Colonic mucosa (tissue), 4 donors: Measurements from ENCODE around the gene PHKA2. TPM values are rescaled to one million over a fixed set of nuclear protein-coding genes. Genes with fewer than 3 reads are reported as not detected.

Experiments
- DNase-seq: peaks from one replicate; pipeline ENCODE4 v3.0.0-alpha.2; 2020
- H3K27ac ChIP-seq: fragments of 200-600 bp; one replicate; pipeline ENCODE4 v1.8.0; 2021
- H3K27me3 ChIP-seq: fragments of 200-600 bp; one replicate; pipeline ENCODE4 v1.8.0; 2021
- H3K36me3 ChIP-seq: fragments of 200-600 bp; one replicate; pipeline ENCODE4 v1.8.0; 2021
- H3K4me1 ChIP-seq: fragments of 200-600 bp; one replicate; pipeline ENCODE4 v1.8.0; 2021; ENCODE audit warnings: mild to moderate bottlenecking
- H3K4me3 ChIP-seq: fragments of 200-600 bp; one replicate; pipeline ENCODE4 v1.8.0; 2021
- H3K9ac ChIP-seq, 2 donors: one replicate each; pipeline ENCODE4 v1.7.0; 2013; ENCODE audit warnings: control low read depth in 2 of 2, low read depth in 2 of 2, low read length in 2 of 2
- H3K9me3 ChIP-seq: fragments of 200-600 bp; one replicate; pipeline ENCODE4 v1.8.0; 2021
- CTCF ChIP-seq: fragments of 200-600 bp; IDR thresholded peaks from one replicate; pipeline ENCODE4 v1.8.0; 2022; ENCODE audit warnings: antibody characterized with exemption, mild to moderate bottlenecking
- intact Hi-C: fragments of 100-400 bp; cut with DNase I; formaldehyde crosslinking; loops from one replicate; pipeline ENCODE4 v1.14.1; 2022
- total RNA-seq, 2 donors: library from RNA; stranded (reverse); fragmentation: NEBNext Ultra II Directional in 1 of 2; extraction: Animal tissue kit (Norgen Biotek cat#: 25700) in 1 of 2; gene quantifications; one replicate each; pipeline ENCODE4 v1.2.1, GENCODE V29; 2021
- donor health status: healthy.
- donor health status: DM: no; HTN: no; CAD: no.
- donor health status: DM: no; HTN: no; CAD: no.

The PHKA2 gene
- 10 to 100 TPM; 22.8 to 38.6 TPM for total RNA-seq

- Histone ChIP-seq H3K4me3 (peak within 1 kb of the TSS; percentile 54), H3K36me3 (no peaks in the 10 kb centered on the region), H3K9me3 (no peaks in the 10 kb centered on the region), H3K27me3 (no peaks in the 10 kb centered on the region), H3K4me1 (no peaks in the 10 kb centered on the region), H3K9ac (peak within 1 kb of the TSS; percentile 77 to 79), H3K27ac (peak within 1 kb of the TSS; percentile 87)
- DNase-seq, result peak; percentile 67
- intact Hi-C loops, result no loop called here
- no peak for TF ChIP-seq CTCF
These were observed at the start of gene PHKA2 for GRCh38 chrX:18983666-18984380. Gene PHKA2, minus strand, starts transcription at chrX:18984114. Its CDS starts 182 bp downstream, at chrX:18983932.

GRCh38 chrX:19030805-19031204 lies 46.9 kb upstream of the PHKA2 start:
- Histone ChIP-seq H3K9me3 (no peaks in the 10 kb centered on the region), H3K36me3 (no peaks in the 10 kb centered on the region), H3K9ac (no peak overlapping the region), H3K27ac (no peak overlapping the region), H3K27me3 (no peaks in the 10 kb centered on the region), H3K4me1 (no peaks in the 10 kb centered on the region), H3K4me3 (no peak overlapping the region)
- TF ChIP-seq CTCF, result no peak
- no peak for DNase-seq
- intact Hi-C loops, result no loop called here

- no peaks in the 10 kb centered on the region for H3K4me1 ChIP-seq
- TF ChIP-seq CTCF, result no peak
- H3K9ac ChIP-seq, result no peak overlapping the region
- no peaks in the 10 kb centered on the region for H3K27me3 ChIP-seq
- DNase-seq, result no peak
- intact Hi-C loops, result no loop called here
- no peak overlapping the region for H3K27ac ChIP-seq
- H3K9me3 ChIP-seq, result no peaks in the 10 kb centered on the region
- H3K36me3 ChIP-seq, result no peaks in the 10 kb centered on the region
- no peak overlapping the region for H3K4me3 ChIP-seq
These were observed 44.6 kb upstream of the PHKA2 start for GRCh38 chrX:19028560-19028959.

GRCh38 chrX:19024366-19024765 lies 40.5 kb upstream of the PHKA2 start:
- intact Hi-C loops, result no loop called here
- H3K27me3 ChIP-seq, result no peaks in the 10 kb centered on the region
- no peak overlapping the region for H3K9ac ChIP-seq
- no peaks in the 10 kb centered on the region for H3K4me1 ChIP-seq
- H3K9me3 ChIP-seq, result no peaks in the 10 kb centered on the region
- TF ChIP-seq CTCF, result no peak
- no peaks in the 10 kb centered on the region for H3K36me3 ChIP-seq
- no peak overlapping the region for H3K4me3 ChIP-seq
- DNase-seq, result no peak
- H3K27ac ChIP-seq, result no peak overlapping the region

- no peak overlapping the region for H3K27ac ChIP-seq
- no peaks in the 10 kb centered on the region for H3K36me3 ChIP-seq
- H3K9me3 ChIP-seq, result no peaks in the 10 kb centered on the region
- TF ChIP-seq CTCF, result no peak
- intact Hi-C loops, result no loop called here
- H3K4me1 ChIP-seq, result no peaks in the 10 kb centered on the region
- DNase-seq, result no peak
- no peak overlapping the region for H3K9ac ChIP-seq
- H3K4me3 ChIP-seq, result no peak overlapping the region
- no peaks in the 10 kb centered on the region for H3K27me3 ChIP-seq
These were observed 36.1 kb upstream of the PHKA2 start for GRCh38 chrX:19019996-19020395.
